ENCODE results near the gene AOPEP.

Gene AOPEP

DNA sequence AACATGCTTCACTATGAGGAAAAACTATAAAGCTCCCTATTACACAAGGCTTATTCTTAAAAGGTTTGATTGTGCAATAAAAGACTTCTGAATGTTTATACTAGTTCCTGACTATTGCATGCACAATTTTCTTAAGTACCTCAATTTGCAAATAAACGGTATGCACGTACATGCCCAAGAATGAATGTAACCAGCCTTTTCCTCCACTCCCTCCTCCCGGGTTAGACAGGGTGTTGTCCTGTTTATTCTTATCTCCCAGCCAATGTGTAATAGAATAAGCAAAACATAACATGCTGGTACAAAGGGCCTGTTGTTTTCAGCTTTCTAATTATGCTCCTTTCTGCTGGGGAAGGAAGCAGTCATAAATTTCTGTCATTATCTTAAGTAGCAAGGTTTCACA is 79.1 kb downstream of the AOPEP start:
- Histone ChIP-seq H3K4me1 (ENCODE audit: insufficient read depth, low read length) (peaks cover 14% of the 10 kb centered on the region), H3K9ac (ENCODE audit: low read depth, low read length) (no peak overlapping the region), H3K27me3 (ENCODE audit: insufficient read depth, low read length) (no peaks in the 10 kb centered on the region), H3K27ac (ENCODE audit: low read depth, low read length) (no peak overlapping the region), H3K4me3 (ENCODE audit: low read length) (no peak overlapping the region), H3K36me3 (ENCODE audit: insufficient read depth, low read length) (peaks cover 7% of the 10 kb centered on the region), H3K9me3 (ENCODE audit: insufficient read depth, low read depth, low read length) (no peaks in the 10 kb centered on the region)
- WGBS: 93% methylated on average over 3 of the region's 3 CpGs

DNA sequence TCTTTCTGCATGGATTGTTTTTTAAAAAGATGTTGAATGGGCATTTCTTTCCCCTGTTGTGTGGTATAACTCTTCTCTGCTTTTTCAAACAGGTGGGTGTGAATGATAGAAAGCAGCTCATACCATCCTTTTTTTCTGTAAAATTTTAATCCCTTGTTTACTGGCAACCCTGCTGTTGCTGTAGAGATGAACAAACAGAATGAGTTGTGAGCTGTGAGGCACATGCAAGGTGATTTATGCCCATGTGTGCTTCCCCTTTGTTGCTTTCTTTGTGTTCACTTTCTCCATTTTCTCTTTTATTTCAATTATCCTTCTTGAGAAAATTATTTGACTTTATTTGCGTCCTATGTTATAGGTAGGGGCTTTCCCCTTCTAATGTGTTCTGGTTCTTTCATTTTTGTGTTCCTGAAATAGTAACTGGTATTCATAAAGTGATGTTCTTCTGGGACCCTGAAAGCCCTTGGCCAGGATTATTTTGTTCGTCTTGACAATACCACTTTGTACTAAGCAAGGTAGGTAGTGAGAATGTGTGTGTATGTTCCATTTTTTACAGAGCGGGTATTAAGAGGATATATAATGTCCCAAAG is 79.9 kb downstream of the AOPEP start:
- Histone ChIP-seq H3K9ac (ENCODE audit: low read depth, low read length) (no peak overlapping the region), H3K4me1 (ENCODE audit: insufficient read depth, low read length) (peaks cover 10% of the 10 kb centered on the region), H3K27me3 (ENCODE audit: insufficient read depth, low read length) (no peaks in the 10 kb centered on the region), H3K4me3 (ENCODE audit: low read length) (no peak overlapping the region), H3K36me3 (ENCODE audit: insufficient read depth, low read length) (no peaks in the 10 kb centered on the region; the same call in 1 of the 2 replicates), H3K9me3 (ENCODE audit: insufficient read depth, low read depth, low read length) (no peaks in the 10 kb centered on the region), H3K27ac (ENCODE audit: low read depth, low read length) (no peak overlapping the region)
- 93% methylated on average over 3 of the region's 3 CpGs for WGBS

DNA sequence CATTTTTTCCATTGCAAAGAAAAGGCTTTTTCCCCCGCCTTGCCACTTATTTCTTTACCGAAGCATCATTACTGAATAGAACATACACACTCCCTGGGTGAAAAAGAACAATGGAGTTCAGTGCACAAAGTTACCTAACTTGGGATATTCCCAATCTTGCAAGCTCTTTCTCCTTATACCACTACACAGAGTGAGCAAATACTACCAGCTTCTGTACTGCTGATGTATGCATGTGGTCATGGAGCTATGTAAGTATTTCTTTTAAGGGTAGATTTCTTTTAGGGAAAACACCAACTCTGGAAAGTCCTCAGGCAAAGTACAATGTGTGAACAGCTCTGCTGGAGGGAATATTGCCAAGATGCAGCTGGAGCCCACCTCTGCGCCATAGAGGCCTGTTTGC is 81.1 kb downstream of the AOPEP start:
- Histone ChIP-seq H3K27ac (ENCODE audit: low read depth, low read length) (no peak overlapping the region), H3K27me3 (ENCODE audit: insufficient read depth, low read length) (no peaks in the 10 kb centered on the region), H3K9me3 (ENCODE audit: insufficient read depth, low read depth, low read length) (no peaks in the 10 kb centered on the region), H3K4me3 (ENCODE audit: low read length) (no peak overlapping the region), H3K4me1 (ENCODE audit: insufficient read depth, low read length) (peaks cover 10% of the 10 kb centered on the region), H3K36me3 (ENCODE audit: insufficient read depth, low read length) (no peaks in the 10 kb centered on the region), H3K9ac (ENCODE audit: low read depth, low read length) (no peak overlapping the region)
- 97% methylated on average over 3 of the region's 3 CpGs for WGBS

DNA sequence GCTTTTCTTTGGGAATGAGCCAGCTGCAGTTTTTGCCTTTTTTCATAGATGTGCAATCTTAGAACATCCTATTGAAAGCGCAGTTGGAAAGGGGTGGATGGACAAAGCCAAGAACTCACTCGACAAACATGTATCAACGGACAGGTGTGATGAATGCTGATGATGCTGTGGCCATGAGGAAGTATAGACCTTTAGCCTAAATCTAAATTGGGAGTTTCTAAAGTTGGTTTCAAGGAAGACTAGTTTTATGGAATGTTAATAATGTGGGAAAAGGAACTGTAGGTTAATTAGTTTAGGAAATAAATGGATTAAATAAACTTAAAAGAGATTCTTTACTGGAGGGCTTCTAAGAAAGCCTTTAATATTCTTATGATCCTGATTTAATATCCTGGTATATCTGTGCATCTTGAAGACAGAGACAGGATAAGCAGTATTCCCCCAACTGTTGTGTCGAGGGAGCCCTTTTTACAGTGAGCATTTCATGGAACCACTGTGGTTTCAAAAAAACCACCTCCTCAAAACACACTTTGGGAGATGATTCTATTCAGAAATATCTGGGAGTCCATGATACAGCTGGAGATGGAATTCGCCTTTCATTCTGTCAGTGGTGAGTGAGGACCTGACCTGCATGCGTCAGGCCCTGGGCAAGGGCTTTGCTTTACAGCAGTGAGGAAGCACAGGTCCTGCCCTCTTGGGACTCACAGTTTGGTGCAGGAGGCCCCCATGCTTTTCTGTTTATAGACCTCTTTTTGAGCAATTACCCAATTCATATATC is 82.6 kb downstream of the AOPEP start:
- Histone ChIP-seq H3K27me3 (ENCODE audit: insufficient read depth, low read length) (no peaks in the 10 kb centered on the region), H3K27ac (ENCODE audit: low read depth, low read length) (no peak overlapping the region), H3K9ac (ENCODE audit: low read depth, low read length) (no peak overlapping the region), H3K4me3 (ENCODE audit: low read length) (no peak overlapping the region), H3K36me3 (ENCODE audit: insufficient read depth, low read length) (no peaks in the 10 kb centered on the region), H3K9me3 (ENCODE audit: insufficient read depth, low read depth, low read length) (no peaks in the 10 kb centered on the region), H3K4me1 (ENCODE audit: insufficient read depth, low read length) (peaks cover 7% of the 10 kb centered on the region)
- WGBS: 98% methylated on average over 6 of the region's 6 CpGs

DNA sequence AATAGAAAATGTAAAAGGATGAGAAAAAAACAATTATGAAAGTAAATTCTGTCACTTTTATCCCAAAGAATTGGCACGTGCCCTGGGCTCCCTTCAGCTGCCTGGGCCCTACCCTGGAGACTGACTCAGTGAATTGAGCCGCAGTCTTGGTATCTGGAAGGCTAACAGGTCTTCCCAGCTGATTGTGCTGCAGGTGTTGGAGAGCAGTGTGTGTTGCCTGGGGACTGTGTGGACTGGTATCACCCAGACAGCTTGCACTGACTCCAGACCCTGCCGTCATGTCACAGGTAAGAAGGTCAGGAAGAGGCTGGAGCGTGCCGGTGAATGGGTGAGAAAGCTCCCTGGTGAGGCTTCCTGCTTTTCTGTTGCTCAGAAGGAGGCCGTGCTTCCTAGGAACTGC is 83.3 kb downstream of the AOPEP start:
- Histone ChIP-seq H3K9me3 (ENCODE audit: insufficient read depth, low read depth, low read length) (no peaks in the 10 kb centered on the region), H3K27ac (ENCODE audit: low read depth, low read length) (no peak overlapping the region), H3K36me3 (ENCODE audit: insufficient read depth, low read length) (no peaks in the 10 kb centered on the region), H3K4me1 (ENCODE audit: insufficient read depth, low read length) (peaks cover 7% of the 10 kb centered on the region), H3K9ac (ENCODE audit: low read depth, low read length) (no peak overlapping the region), H3K4me3 (ENCODE audit: low read length) (no peak overlapping the region), H3K27me3 (ENCODE audit: insufficient read depth, low read length) (no peaks in the 10 kb centered on the region)
- 86% methylated on average over 6 of the region's 6 CpGs for WGBS

DNA sequence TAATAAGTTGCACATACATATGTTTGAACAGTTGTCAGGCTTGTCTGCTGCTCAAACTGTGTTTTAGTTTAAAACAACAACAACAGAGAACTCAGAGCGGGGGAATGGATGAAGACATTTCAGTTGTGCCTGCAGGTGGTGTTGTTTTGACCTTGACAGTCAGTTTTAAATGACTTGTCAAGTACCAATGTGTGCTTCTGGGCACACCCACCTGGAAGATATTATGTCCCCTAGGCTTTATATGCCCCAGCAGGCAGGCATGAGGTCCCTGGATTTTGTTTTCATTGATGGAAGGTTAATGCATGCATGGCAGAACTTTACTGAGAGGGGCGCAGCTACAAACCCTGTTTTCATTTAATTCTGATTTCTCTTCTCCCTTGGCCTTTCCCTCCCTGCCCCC is 84.6 kb downstream of the AOPEP start:
- no peak overlapping the region for H3K9ac ChIP-seq (ENCODE audit: low read depth, low read length)
- WGBS: 93% methylated on average over 2 of the region's 2 CpGs
- no peaks in the 10 kb centered on the region for H3K36me3 ChIP-seq (ENCODE audit: insufficient read depth, low read length)
- no peaks in the 10 kb centered on the region for H3K27me3 ChIP-seq (ENCODE audit: insufficient read depth, low read length)
- no peak overlapping the region for H3K27ac ChIP-seq (ENCODE audit: low read depth, low read length)
- peaks cover 2% of the 10 kb centered on the region for H3K4me1 ChIP-seq (ENCODE audit: insufficient read depth, low read length)
- H3K4me3 ChIP-seq (ENCODE audit: low read length): no peak overlapping the region
- H3K9me3 ChIP-seq (ENCODE audit: insufficient read depth, low read depth, low read length): no peaks in the 10 kb centered on the region

DNA sequence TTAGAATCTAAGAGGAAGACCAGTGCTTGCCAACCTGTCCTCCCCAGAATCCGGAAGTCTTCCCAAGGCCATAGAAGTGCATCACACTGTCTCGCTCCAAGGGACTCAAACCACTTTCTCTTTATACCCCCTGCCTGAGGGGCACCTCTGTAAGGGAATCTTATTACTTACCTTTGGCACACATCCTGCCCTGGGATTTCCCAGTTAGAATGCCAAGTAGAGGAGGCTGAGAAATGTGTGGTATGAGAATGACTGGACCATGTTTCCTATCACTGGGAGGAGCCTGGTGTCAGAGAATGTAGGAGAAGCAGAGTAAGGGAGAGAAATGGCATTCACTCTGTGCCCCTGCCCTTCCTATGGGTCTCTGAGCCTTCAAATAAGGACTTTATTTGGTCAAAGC is 85.8 kb downstream of the AOPEP start:
- H3K4me1 ChIP-seq (ENCODE audit: insufficient read depth, low read length): no peaks in the 10 kb centered on the region
- H3K27ac ChIP-seq (ENCODE audit: low read depth, low read length): no peak overlapping the region
- no peaks in the 10 kb centered on the region for H3K27me3 ChIP-seq (ENCODE audit: insufficient read depth, low read length)
- H3K9me3 ChIP-seq (ENCODE audit: insufficient read depth, low read depth, low read length): no peaks in the 10 kb centered on the region
- no peaks in the 10 kb centered on the region for H3K36me3 ChIP-seq (ENCODE audit: insufficient read depth, low read length)
- 90% methylated on average over 2 of the region's 2 CpGs for WGBS
- no peak overlapping the region for H3K9ac ChIP-seq (ENCODE audit: low read depth, low read length)
- no peak overlapping the region for H3K4me3 ChIP-seq (ENCODE audit: low read length)

DNA sequence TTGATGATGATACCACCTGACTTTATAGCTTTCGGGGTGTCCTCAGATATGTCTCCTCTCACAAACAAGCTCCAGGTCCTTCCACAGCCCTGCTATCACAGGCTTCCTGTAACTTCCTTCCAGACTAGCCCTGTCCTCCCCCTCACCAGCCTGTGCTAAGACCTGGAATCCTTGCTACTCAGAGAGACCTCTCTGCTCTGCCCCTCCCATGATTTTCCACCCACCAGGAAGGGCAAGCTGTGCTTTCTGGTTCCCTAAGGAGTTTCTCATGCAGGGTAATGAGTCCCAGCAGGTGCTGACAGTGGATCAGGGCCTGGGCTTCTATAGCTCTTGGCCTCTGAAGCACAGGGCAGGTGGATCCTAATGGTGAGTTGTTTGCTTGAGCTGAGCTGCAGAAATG is 86.9 kb downstream of the AOPEP start:
- H3K4me1 ChIP-seq (ENCODE audit: insufficient read depth, low read length): no peaks in the 10 kb centered on the region
- 95% methylated on average over 1 of the region's 1 CpG for WGBS
- no peaks in the 10 kb centered on the region for H3K36me3 ChIP-seq (ENCODE audit: insufficient read depth, low read length)
- no peaks in the 10 kb centered on the region for H3K27me3 ChIP-seq (ENCODE audit: insufficient read depth, low read length)
- H3K4me3 ChIP-seq (ENCODE audit: low read length): no peak overlapping the region
- H3K9ac ChIP-seq (ENCODE audit: low read depth, low read length): no peak overlapping the region
- no peaks in the 10 kb centered on the region for H3K9me3 ChIP-seq (ENCODE audit: insufficient read depth, low read depth, low read length)
- H3K27ac ChIP-seq (ENCODE audit: low read depth, low read length): no peak overlapping the region

DNA sequence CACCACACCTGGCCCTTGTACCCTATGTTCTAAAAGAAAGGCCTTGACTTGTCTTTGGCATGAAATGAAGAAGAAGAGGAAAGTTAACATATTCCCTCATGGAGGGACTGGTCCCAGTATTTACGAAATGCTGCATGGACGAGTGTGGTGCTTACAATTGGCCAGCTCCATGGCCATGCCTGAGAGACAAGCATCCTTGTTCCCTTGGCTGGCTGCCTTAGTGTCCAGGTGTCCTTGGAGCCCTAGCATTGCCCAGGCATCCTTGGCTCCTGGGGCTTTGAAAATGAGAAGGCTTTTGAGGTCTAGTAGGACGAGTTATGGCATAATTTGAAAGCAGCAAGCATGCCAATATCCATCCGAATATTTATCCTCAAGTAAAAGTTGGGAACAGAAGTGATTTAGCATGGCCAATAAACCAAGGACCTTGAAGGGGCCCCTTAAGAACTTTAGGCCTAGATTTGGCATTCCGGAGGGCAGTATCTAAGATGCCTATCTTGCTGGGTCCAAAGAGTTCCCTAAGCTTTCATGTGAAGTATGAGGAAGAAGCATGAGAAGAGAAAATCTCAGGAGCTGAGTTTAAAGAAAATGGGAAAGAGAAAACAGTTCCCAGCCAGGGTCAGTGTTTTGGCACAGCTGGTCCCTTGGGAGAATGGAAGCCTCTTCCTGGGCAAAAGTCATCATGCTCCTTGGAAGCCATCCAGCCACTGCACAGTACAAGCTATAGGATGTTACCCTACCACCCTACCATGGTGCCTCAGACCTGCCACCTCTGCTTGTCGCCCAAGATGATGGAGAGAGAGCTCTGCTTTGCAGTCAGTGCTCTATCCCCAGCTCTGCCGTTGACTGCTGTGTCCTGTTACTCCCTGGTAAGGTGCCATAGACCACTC is 91.0 kb downstream of the AOPEP start:
- Histone ChIP-seq H3K9me3 (ENCODE audit: insufficient read depth, low read depth, low read length) (no peaks in the 10 kb centered on the region), H3K4me1 (ENCODE audit: insufficient read depth, low read length) (peaks cover 20% of the 10 kb centered on the region), H3K4me3 (ENCODE audit: low read length) (no peak overlapping the region), H3K9ac (ENCODE audit: low read depth, low read length) (no peak overlapping the region), H3K27me3 (ENCODE audit: insufficient read depth, low read length) (no peaks in the 10 kb centered on the region), H3K36me3 (ENCODE audit: insufficient read depth, low read length) (no peaks in the 10 kb centered on the region), H3K27ac (ENCODE audit: low read depth, low read length) (no peak overlapping the region)
- 85% methylated on average over 7 of the region's 7 CpGs for WGBS

DNA sequence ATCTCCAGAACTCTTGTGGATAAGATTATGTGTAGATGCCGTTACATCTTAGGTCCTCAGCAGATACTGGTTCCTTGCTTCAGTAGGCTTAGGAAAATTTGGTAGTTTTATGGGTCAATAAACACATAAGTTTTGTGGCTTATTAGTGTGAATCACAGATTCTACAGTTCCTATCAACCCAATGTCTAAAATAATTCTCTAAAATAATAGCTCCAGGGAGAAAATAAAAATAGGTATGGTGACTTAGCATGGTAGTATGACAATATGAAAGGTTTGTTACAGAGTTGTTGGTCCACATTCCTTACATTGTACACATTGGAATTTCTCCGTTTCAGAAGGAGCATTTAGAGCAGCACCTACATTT is 91.7 kb downstream of the AOPEP start:
- H3K27ac ChIP-seq (ENCODE audit: low read depth, low read length): no peak overlapping the region
- no peaks in the 10 kb centered on the region for H3K27me3 ChIP-seq (ENCODE audit: insufficient read depth, low read length)
- WGBS: 100% methylated on average over 1 of the region's 2 CpGs
- peaks cover 21% of the 10 kb centered on the region for H3K4me1 ChIP-seq (ENCODE audit: insufficient read depth, low read length)
- H3K9ac ChIP-seq (ENCODE audit: low read depth, low read length): no peak overlapping the region
- H3K9me3 ChIP-seq (ENCODE audit: insufficient read depth, low read depth, low read length): no peaks in the 10 kb centered on the region
- H3K36me3 ChIP-seq (ENCODE audit: insufficient read depth, low read length): no peaks in the 10 kb centered on the region
- H3K4me3 ChIP-seq (ENCODE audit: low read length): no peak overlapping the region

DNA sequence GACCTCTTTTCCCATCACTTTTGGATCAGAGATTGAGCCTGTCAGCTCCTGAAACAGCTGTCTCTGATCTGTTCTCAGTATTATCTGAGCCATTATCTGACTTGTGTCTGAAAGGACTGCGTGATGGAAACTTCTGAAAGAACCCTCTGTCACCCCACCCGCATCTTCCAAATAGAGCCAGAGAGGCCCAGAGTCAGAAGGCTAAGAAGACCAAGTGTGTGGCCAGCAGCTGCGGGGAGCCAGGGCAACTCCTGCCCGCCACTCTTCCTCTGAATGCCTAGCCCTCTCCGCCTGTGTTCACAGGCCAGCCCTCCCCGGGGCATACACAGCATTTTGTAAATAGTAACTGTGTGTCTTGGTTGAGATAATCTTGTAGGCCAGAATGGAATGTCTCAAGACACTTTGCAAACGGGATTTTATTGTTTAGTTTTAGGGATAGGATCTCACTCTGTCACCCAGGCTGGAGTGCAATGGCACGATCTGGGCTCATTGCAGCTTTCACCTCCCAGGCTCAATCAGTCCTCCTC is 92.7 kb downstream of the AOPEP start:
- no peak overlapping the region for H3K27ac ChIP-seq (ENCODE audit: low read depth, low read length)
- H3K4me1 ChIP-seq (ENCODE audit: insufficient read depth, low read length): peaks cover 24% of the 10 kb centered on the region
- no peak overlapping the region for H3K9ac ChIP-seq (ENCODE audit: low read depth, low read length)
- H3K9me3 ChIP-seq (ENCODE audit: insufficient read depth, low read depth, low read length): no peaks in the 10 kb centered on the region
- H3K27me3 ChIP-seq (ENCODE audit: insufficient read depth, low read length): no peaks in the 10 kb centered on the region
- H3K36me3 ChIP-seq (ENCODE audit: insufficient read depth, low read length): no peaks in the 10 kb centered on the region
- 88% methylated on average over 8 of the region's 8 CpGs for WGBS
- no peak overlapping the region for H3K4me3 ChIP-seq (ENCODE audit: low read length)
